DND-41 (cell line): Measurements from ENCODE around the gene COL9A3.

Source experiments
- EZH2 ChIP-seq: IDR thresholded peaks from 3 replicates; pipeline ENCODE4 v1.6.1; 2012; ENCODE audit warnings: borderline replicate concordance, low read depth, mild to moderate bottlenecking, moderate library complexity, low read length, inconsistent platforms; ENCODE audit not compliant: severe bottlenecking
- TF ChIP-seq, protein P1 (sequence below): IDR thresholded peaks from 2 replicates; pipeline ENCODE4 v1.5.1; 2012; ENCODE audit warnings: borderline replicate concordance, low read length, moderate library complexity, mild to moderate bottlenecking; ENCODE audit not compliant: poor library complexity, severe bottlenecking; ENCODE audit errors: extremely low read depth

DNA sequence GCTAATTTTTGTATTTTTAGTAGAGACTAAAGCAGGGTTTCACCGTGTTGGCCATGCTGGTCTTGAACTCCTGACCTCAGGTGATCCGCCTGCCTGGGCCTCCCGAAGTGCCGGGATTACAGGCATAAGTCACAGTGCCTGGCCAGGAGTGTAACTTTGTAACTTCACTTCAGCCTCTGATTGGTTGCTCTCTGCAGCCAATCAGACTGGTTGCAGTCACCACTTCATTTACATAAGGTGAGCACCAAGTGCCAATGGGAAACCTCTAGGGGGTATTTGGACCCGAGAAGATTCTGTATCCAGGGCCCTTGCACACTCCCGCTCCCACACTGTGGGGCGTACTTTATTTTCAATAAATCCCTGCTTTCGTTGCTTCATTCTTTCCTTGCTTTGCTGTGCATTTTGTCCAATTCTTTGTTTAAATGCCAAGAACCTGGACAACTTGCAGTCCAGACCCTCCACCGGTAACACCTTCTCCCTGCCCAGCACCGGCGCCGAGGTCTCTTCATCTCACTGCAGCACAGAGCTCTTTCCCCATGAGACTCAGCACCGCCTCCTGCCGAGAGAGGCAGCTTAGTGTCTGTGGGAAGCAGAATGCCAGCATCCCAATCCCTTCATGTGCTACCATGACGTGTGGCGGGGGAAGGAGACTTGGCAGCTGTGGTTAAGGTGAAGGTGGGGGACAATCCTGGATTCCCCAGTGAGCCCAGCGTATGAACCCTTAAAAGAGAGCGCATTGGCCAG is 34.5 kb upstream of the COL9A3 start:
- TF ChIP-seq, protein P1, sequence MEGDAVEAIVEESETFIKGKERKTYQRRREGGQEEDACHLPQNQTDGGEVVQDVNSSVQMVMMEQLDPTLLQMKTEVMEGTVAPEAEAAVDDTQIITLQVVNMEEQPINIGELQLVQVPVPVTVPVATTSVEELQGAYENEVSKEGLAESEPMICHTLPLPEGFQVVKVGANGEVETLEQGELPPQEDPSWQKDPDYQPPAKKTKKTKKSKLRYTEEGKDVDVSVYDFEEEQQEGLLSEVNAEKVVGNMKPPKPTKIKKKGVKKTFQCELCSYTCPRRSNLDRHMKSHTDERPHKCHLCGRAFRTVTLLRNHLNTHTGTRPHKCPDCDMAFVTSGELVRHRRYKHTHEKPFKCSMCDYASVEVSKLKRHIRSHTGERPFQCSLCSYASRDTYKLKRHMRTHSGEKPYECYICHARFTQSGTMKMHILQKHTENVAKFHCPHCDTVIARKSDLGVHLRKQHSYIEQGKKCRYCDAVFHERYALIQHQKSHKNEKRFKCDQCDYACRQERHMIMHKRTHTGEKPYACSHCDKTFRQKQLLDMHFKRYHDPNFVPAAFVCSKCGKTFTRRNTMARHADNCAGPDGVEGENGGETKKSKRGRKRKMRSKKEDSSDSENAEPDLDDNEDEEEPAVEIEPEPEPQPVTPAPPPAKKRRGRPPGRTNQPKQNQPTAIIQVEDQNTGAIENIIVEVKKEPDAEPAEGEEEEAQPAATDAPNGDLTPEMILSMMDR: no peak
- TF ChIP-seq EZH2: no peak
